ENCODE data around the gene CASP7.

- TF ChIP-seq EP300 (conservative IDR thresholded peaks at IDR 0.05; ENCODE audit: poor library complexity, severe bottlenecking) (no peak), POLR2AphosphoS5 (IDR thresholded peaks at IDR 0.05) (no peak), SMC3 (conservative IDR thresholded peaks at IDR 0.05; ENCODE audit: poor library complexity) (no peak)
- TF ChIP-seq, protein P1, sequence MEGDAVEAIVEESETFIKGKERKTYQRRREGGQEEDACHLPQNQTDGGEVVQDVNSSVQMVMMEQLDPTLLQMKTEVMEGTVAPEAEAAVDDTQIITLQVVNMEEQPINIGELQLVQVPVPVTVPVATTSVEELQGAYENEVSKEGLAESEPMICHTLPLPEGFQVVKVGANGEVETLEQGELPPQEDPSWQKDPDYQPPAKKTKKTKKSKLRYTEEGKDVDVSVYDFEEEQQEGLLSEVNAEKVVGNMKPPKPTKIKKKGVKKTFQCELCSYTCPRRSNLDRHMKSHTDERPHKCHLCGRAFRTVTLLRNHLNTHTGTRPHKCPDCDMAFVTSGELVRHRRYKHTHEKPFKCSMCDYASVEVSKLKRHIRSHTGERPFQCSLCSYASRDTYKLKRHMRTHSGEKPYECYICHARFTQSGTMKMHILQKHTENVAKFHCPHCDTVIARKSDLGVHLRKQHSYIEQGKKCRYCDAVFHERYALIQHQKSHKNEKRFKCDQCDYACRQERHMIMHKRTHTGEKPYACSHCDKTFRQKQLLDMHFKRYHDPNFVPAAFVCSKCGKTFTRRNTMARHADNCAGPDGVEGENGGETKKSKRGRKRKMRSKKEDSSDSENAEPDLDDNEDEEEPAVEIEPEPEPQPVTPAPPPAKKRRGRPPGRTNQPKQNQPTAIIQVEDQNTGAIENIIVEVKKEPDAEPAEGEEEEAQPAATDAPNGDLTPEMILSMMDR (IDR thresholded peaks at IDR 0.05; ENCODE audit: poor library complexity, severe bottlenecking) = no peak
Measured at GRCh38 chr10:113630929-113631533, 48.7 kb upstream of the CASP7 start.
